Chondrocyte (in vitro differentiated cells): ENCODE results near the gene RAD51B. TPM values are rescaled to one million over a fixed set of nuclear protein-coding genes. Genes with fewer than 3 reads are reported as not detected.
A peak's percentile ranks its signal among the peaks of the same experiment; 100 is the strongest.

Source experiments
- DNase-seq: peaks from one replicate; pipeline ENCODE4 v3.0.0; 2021; ENCODE audit warnings: mixed read lengths, low spot score
- H3K27ac Mint-ChIP-seq: one replicate; pipeline ENCODE4 v1.8.0; 2021; ENCODE audit warnings: mild to moderate bottlenecking, moderate library complexity, mixed read lengths; ENCODE audit not compliant: unreplicated experiment
- H3K27me3 Mint-ChIP-seq: 2 replicates; pipeline ENCODE4 v1.8.0; 2021; ENCODE audit warnings: low read depth, mixed read lengths
- H3K36me3 Mint-ChIP-seq: 2 replicates; pipeline ENCODE4 v1.8.0; 2021; ENCODE audit warnings: low read depth, mixed read lengths
- H3K4me1 Mint-ChIP-seq: 2 replicates; pipeline ENCODE4 v1.8.0; 2021; ENCODE audit warnings: low read depth, mild to moderate bottlenecking, mixed read lengths
- H3K4me3 Mint-ChIP-seq: one replicate; pipeline ENCODE4 v1.8.0; 2021; ENCODE audit warnings: mild to moderate bottlenecking, moderate library complexity, mixed read lengths; ENCODE audit not compliant: unreplicated experiment
- H3K9me3 Mint-ChIP-seq: 2 replicates; pipeline ENCODE4 v1.8.0; 2021; ENCODE audit warnings: low read depth, mixed read lengths
- total RNA-seq: library from RNA; stranded (reverse); gene quantifications from 3 replicates; pipeline ENCODE4 v1.2.1, GENCODE V29; 2021
- TF ChIP-seq, protein P1 (sequence below): fragments of 200-600 bp; sonication (generic); IDR thresholded peaks from 2 replicates; pipeline ENCODE4 v1.5.0; 2021; ENCODE audit warnings: antibody characterized with exemption, mild to moderate bottlenecking, moderate library complexity

Gene RAD51B
- total RNA-seq, 1 donor from 2014 or later: 8.2 TPM

DNA sequence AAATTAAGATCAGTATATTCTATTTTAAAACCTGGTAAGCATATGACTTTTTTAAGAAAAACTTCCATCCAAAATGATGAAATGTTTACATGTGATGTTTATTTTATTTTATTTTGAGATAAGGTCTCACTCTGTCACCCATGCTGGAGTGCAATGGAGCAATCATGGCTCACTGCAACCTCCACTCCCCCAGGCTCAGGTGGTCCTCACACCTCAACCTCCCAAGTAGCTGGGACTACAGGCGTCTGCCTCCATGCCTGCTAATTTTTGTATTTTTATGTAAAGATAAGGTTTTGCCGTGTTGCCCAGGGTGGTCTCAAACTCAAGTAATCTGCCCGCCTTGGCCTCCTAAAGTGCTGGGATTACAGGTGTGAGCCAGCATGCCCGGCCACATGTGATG is 831.5 kb downstream of the RAD51B start:
- H3K27me3 Mint-ChIP-seq: no peaks in the 10 kb centered on the region
- peaks cover 26% of the 10 kb centered on the region for H3K4me1 Mint-ChIP-seq
- no peak for DNase-seq
- H3K4me3 Mint-ChIP-seq: no peak overlapping the region
- no peaks in the 10 kb centered on the region for H3K9me3 Mint-ChIP-seq
- H3K36me3 Mint-ChIP-seq: no peaks in the 10 kb centered on the region
- H3K27ac Mint-ChIP-seq: no peak overlapping the region
- TF ChIP-seq, protein P1, sequence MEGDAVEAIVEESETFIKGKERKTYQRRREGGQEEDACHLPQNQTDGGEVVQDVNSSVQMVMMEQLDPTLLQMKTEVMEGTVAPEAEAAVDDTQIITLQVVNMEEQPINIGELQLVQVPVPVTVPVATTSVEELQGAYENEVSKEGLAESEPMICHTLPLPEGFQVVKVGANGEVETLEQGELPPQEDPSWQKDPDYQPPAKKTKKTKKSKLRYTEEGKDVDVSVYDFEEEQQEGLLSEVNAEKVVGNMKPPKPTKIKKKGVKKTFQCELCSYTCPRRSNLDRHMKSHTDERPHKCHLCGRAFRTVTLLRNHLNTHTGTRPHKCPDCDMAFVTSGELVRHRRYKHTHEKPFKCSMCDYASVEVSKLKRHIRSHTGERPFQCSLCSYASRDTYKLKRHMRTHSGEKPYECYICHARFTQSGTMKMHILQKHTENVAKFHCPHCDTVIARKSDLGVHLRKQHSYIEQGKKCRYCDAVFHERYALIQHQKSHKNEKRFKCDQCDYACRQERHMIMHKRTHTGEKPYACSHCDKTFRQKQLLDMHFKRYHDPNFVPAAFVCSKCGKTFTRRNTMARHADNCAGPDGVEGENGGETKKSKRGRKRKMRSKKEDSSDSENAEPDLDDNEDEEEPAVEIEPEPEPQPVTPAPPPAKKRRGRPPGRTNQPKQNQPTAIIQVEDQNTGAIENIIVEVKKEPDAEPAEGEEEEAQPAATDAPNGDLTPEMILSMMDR: no peak

DNA sequence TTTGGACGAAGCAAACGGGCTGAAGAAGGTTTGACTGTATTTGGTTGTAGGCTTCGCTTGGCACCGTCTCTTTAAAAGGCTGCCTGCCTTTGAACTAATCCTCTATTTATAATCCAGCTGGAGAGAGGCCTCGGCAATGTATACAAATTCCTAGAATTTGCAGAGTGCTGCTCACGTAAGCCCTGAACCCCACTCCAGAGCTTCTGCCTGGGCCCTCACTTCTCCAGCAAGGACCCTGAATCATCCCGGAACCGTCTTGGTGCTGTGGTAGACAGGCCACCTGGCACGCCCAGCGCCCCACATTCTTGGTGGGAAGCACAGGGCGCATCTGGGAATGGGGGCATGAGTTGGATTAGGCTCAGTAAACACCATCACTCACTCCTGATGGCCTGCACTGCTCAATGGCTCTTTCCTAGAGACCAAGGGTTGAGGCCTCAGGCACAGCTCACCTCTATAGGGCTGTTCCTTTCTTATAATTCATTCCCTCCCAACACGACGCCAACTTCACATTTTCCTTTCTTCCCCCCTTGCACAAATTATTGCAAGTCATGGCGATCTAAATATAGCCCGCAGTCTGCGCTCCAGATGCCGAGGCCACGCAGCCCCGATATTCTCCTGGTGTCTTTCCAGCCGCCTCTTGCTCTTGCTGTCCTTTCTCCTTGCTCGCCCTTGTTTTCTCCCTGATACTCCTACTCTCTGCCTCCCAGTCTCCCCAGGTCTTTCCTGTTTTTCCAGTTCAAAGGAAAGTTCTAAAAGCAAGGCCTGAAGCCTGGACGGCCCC is 832.3 kb downstream of the RAD51B start:
- Mint-ChIP-seq H3K27ac (peak overlapping the region; percentile 39), H3K36me3 (no peaks in the 10 kb centered on the region), H3K4me3 (no peak overlapping the region), H3K4me1 (peaks cover 21% of the 10 kb centered on the region), H3K27me3 (no peaks in the 10 kb centered on the region), H3K9me3 (no peaks in the 10 kb centered on the region)
- TF ChIP-seq, protein P1: no peak
- DNase-seq: no peak

DNA sequence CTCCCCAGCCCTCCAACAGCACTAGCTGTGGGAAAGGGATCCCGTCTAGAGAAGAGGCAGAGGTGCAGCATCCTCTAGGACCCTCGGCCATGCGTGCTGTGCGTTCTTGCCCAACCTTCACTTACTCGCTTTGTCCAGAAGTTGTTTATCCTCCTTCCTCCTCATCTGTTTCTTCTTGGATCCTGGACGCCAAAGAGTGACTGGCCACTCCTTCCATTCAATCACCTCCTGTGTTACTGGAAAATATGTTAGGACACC is 832.8 kb downstream of the RAD51B start:
- Mint-ChIP-seq H3K4me3 (no peak overlapping the region), H3K27me3 (no peaks in the 10 kb centered on the region), H3K4me1 (peaks cover 21% of the 10 kb centered on the region), H3K36me3 (no peaks in the 10 kb centered on the region), H3K27ac (no peak overlapping the region), H3K9me3 (no peaks in the 10 kb centered on the region)
- TF ChIP-seq, protein P1: no peak
- DNase-seq: no peak

DNA sequence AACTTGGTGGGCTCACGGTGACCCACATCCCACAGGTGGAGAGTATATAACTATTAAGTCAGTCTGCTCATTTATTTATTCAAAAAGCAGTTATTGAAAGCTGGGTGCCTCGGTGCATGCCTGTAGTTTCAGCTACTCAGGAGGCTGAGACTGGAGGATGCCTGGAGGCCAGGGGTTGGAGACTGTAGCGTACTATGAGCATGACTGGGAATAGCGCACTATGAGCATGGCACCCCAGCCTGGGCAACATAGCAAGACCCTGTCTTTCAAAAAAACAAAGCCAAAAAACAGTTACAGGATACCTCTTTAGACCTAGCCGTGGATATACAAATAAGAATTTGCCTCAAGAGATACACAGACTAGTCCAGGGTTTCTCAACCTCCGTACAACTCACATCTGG is 833.5 kb downstream of the RAD51B start:
- Mint-ChIP-seq H3K9me3 (no peaks in the 10 kb centered on the region), H3K36me3 (no peaks in the 10 kb centered on the region), H3K4me1 (peaks cover 21% of the 10 kb centered on the region), H3K27me3 (no peaks in the 10 kb centered on the region), H3K27ac (no peak overlapping the region), H3K4me3 (no peak overlapping the region)
- TF ChIP-seq, protein P1: no peak
- DNase-seq: no peak

DNA sequence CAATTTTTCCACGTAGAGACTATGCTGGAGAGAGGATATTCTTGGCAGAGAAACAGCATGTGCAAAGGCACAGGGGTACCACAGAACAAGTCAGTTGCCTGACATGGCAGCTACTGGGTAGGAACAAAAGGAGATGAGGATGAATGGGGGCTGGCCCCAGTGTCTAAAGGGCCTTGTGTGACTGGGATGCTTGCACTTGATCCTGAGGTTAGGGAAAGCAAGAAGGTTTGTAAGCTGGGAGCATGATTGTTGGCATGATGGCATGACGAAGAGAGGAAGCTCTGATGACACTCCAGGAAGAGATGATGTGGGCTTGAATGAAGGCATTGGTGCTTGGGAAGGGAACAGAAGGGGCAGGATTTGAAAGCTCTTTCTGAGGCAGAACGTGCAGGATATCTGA is 834.2 kb downstream of the RAD51B start:
- TF ChIP-seq, protein P1: no peak
- H3K27me3 Mint-ChIP-seq: no peaks in the 10 kb centered on the region
- H3K4me1 Mint-ChIP-seq: peaks cover 26% of the 10 kb centered on the region
- no peak overlapping the region for H3K27ac Mint-ChIP-seq
- H3K4me3 Mint-ChIP-seq: no peak overlapping the region
- no peaks in the 10 kb centered on the region for H3K9me3 Mint-ChIP-seq
- DNase-seq: no peak
- H3K36me3 Mint-ChIP-seq: no peaks in the 10 kb centered on the region
